ENCODE results near the gene SH3BP2.

Gene SH3BP2

DNA sequence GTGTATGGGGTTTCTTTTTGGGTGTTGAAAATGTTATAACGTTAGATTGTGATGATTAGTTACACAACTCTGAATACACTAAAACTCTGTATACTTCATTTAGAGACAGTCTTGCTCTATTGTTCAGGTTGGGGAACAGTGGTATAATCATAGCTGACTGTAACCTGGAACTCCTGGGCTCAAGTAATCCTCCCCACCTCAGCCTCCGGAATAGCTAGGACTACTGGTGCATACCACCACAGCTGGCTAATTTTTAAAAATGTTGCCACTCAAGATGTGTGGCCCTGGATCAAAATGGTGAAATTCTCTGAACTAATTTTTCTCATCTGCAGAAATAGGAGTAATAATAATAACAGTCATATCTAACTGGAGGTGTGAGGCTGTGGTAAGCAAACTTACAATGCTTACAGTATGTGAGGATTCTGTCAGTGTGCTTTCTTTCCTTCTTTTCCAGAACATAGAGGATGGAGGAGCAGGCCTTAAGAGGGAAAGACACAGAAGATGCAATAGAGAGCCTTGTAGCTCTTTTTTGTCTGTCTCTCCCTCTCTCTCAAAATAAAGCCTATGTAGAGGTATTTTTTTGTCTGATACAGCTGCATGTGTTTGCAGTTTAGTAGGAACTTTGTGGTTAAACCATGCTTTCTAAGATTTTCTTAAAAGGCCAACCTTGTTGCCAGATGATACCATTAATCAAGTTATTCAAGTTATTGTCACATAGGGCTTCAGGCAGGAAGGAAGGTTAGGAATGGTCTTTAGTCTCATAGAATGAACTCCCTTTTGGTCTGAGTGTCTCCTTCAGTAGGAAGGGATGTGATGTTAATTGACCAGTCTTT, 58.3 kb downstream of the SH3BP2 start:
- TF ChIP-seq, protein P1, sequence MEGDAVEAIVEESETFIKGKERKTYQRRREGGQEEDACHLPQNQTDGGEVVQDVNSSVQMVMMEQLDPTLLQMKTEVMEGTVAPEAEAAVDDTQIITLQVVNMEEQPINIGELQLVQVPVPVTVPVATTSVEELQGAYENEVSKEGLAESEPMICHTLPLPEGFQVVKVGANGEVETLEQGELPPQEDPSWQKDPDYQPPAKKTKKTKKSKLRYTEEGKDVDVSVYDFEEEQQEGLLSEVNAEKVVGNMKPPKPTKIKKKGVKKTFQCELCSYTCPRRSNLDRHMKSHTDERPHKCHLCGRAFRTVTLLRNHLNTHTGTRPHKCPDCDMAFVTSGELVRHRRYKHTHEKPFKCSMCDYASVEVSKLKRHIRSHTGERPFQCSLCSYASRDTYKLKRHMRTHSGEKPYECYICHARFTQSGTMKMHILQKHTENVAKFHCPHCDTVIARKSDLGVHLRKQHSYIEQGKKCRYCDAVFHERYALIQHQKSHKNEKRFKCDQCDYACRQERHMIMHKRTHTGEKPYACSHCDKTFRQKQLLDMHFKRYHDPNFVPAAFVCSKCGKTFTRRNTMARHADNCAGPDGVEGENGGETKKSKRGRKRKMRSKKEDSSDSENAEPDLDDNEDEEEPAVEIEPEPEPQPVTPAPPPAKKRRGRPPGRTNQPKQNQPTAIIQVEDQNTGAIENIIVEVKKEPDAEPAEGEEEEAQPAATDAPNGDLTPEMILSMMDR (IDR thresholded peaks at IDR 0.05; ENCODE audit: insufficient read depth, low read length, poor library complexity, severe bottlenecking): no peak
- Histone ChIP-seq H3K36me3 (ENCODE audit: control insufficient read depth, insufficient read depth, low read length) (no peaks in the 10 kb centered on the region; the same call in 1 of the 2 replicates), H3K27me3 (replicated peaks; ENCODE audit: control insufficient read depth, insufficient read depth, low read length) (no peaks in the 10 kb centered on the region), H3K4me3 (replicated peaks; ENCODE audit: low read depth, low read length) (no peak overlapping the region)
- no peak for DNase-seq (ENCODE audit: extremely low read depth, insufficient read length)

DNA sequence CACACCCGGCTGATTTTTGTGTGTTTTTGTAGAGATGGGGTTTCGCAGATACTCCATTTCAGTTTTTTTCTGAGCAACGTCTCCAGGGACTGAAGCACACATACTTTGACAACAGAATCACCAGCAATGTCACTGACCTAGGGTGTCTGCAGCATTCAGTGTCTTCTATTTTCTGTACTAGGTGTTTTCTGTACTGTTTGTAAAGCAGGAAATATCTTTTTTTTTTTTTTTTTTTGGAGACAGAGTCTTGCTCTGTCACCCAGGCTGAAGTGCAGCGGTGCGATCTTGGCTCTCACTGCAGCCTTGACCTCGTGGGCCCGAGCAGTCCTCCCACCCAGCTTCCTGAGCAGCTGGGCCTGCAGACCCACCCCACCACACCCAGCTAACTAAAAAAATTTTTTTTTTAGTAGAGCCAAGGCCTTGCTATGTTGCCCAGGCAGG, 59.6 kb downstream of the SH3BP2 start:
- H3K36me3 ChIP-seq (ENCODE audit: control insufficient read depth, insufficient read depth, low read length): no peaks in the 10 kb centered on the region; the same call in 1 of the 2 replicates
- TF ChIP-seq, protein P1 (IDR thresholded peaks at IDR 0.05; ENCODE audit: insufficient read depth, low read length, poor library complexity, severe bottlenecking): no peak
- H3K27me3 ChIP-seq (replicated peaks; ENCODE audit: control insufficient read depth, insufficient read depth, low read length): no peaks in the 10 kb centered on the region
- peak overlapping the region; percentile 13; the same call in 1 of the 2 replicates for H3K4me3 ChIP-seq (replicated peaks; ENCODE audit: low read depth, low read length)
- peak; percentile 64 for DNase-seq (ENCODE audit: extremely low read depth, insufficient read length)

DNA sequence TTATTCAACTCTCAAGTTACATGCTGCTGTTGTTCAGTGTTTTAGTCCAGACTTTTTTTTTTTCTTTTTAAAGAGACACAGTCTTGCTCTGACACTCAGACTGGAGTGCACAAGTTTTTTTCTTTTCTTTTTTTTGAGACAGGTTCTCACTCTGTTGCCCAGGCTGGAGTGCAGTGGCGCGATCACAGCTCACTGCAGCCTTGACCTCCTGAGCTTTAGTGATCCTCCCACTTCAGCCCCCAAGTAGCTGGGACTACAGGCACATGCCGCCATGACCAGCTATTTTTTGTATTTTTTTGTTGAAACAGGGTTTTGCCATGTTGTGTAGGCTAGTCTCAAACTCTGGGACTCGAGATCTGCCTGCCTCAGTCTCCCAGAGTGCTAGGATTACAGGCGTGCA, 62.7 kb downstream of the SH3BP2 start:
- no peak for DNase-seq (ENCODE audit: extremely low read depth, insufficient read length)
- Histone ChIP-seq H3K36me3 (ENCODE audit: control insufficient read depth, insufficient read depth, low read length) (no peaks in the 10 kb centered on the region; the same call in 1 of the 2 replicates), H3K27me3 (replicated peaks; ENCODE audit: control insufficient read depth, insufficient read depth, low read length) (no peaks in the 10 kb centered on the region), H3K4me3 (replicated peaks; ENCODE audit: low read depth, low read length) (no peak overlapping the region)
- TF ChIP-seq, protein P1 (IDR thresholded peaks at IDR 0.05; ENCODE audit: insufficient read depth, low read length, poor library complexity, severe bottlenecking): no peak

DNA sequence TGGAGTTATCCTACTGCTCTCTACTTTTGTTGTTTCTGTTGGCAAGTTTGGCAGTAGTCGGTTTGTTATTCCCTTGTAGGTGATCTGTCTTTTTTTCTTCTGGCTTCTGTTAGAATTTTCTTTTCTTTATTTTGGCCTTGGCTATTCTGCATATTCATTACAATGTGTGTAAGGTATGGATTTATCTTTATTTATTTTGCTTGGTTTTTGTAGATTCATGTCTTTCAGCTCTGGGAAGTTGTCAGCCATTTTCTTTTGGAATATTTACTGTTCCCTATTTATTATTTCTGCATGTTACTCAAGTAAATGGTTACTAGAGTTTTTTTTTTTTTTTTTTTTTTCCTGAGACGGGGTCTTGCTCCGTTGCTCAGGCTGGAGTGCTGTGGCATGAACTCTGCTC, 63.4 kb downstream of the SH3BP2 start:
- TF ChIP-seq, protein P1 (IDR thresholded peaks at IDR 0.05; ENCODE audit: insufficient read depth, low read length, poor library complexity, severe bottlenecking): no peak
- Histone ChIP-seq H3K36me3 (ENCODE audit: control insufficient read depth, insufficient read depth, low read length) (no peaks in the 10 kb centered on the region; the same call in 1 of the 2 replicates), H3K27me3 (replicated peaks; ENCODE audit: control insufficient read depth, insufficient read depth, low read length) (no peaks in the 10 kb centered on the region), H3K4me3 (replicated peaks; ENCODE audit: low read depth, low read length) (no peak overlapping the region)
- DNase-seq (ENCODE audit: extremely low read depth, insufficient read length): no peak

DNA sequence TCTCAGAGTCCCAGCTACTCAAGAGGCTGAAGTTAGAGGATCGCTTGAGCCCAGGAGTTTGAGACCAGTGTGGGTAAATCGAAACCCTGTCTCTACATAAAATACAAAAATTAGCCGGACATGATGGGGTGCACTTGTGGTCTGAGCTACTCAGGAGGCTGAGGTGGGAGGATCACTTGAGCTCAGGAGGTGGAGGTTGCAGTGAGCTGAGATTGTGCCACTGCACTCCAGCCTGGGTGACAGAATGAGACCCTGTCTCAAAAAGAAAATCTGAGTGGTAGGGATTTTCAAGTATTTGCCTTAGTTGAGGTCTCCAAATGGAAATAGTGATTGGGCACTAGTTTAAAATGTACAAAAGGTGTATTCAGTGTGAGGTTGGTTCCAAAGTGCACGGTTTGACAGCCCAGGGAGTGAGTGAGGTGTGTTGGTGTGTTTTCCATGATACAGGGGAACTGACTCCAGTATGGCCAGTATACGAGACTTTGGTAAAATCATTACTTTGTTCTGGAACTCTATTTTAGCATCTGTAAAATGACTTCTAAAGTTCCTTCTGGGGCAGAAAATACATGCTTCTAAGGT, 64.6 kb downstream of the SH3BP2 start:
- no peaks in the 10 kb centered on the region for H3K27me3 ChIP-seq (replicated peaks; ENCODE audit: control insufficient read depth, insufficient read depth, low read length)
- DNase-seq (ENCODE audit: extremely low read depth, insufficient read length): no peak
- TF ChIP-seq, protein P1 (IDR thresholded peaks at IDR 0.05; ENCODE audit: insufficient read depth, low read length, poor library complexity, severe bottlenecking): no peak
- H3K4me3 ChIP-seq (replicated peaks; ENCODE audit: low read depth, low read length): no peak overlapping the region
- no peaks in the 10 kb centered on the region; the same call in 1 of the 2 replicates for H3K36me3 ChIP-seq (ENCODE audit: control insufficient read depth, insufficient read depth, low read length)
